Trophoblast cell (in vitro differentiated cells and primary cell): ENCODE data around the gene COL4A1.
A peak's percentile ranks its signal among the peaks of the same experiment; 100 is the strongest.

Source experiments
- DNase-seq, 2 donors: peaks; one replicate each; pipeline ENCODE4 v3.0.0-alpha.2; 2016
- H2AFZ ChIP-seq: 2 replicates; pipeline ENCODE4 v1.6.1; 2013; ENCODE audit warnings: low read length, moderate library complexity, mild to moderate bottlenecking; ENCODE audit not compliant: insufficient read depth, poor library complexity
- H2AK5ac ChIP-seq: 2 replicates; pipeline ENCODE4 v1.6.1; 2013; ENCODE audit warnings: mild to moderate bottlenecking, low read length
- H2BK120ac ChIP-seq: 2 replicates; pipeline ENCODE4 v1.6.1; 2013; ENCODE audit warnings: low read length, mild to moderate bottlenecking, moderate library complexity; ENCODE audit not compliant: insufficient read depth, poor library complexity
- H2BK12ac ChIP-seq: 2 replicates; pipeline ENCODE4 v1.6.1; 2013; ENCODE audit warnings: mild to moderate bottlenecking, low read length, moderate library complexity
- H2BK5ac ChIP-seq: 2 replicates; pipeline ENCODE4 v1.6.1; 2013; ENCODE audit warnings: low read length, low read depth, moderate library complexity, mild to moderate bottlenecking; ENCODE audit not compliant: poor library complexity
- H3K14ac ChIP-seq: 2 replicates; pipeline ENCODE4 v1.6.1; 2013; ENCODE audit warnings: mild to moderate bottlenecking, low read length
- H3K18ac ChIP-seq: 2 replicates; pipeline ENCODE4 v1.6.1; 2013; ENCODE audit warnings: mild to moderate bottlenecking, low read length
- H3K23ac ChIP-seq: 2 replicates; pipeline ENCODE4 v1.6.1; 2013; ENCODE audit warnings: low read length
- H3K27ac ChIP-seq: 2 replicates; pipeline ENCODE4 v1.5.1; 2013; ENCODE audit warnings: low read depth, mild to moderate bottlenecking, inconsistent platforms, low read length, moderate library complexity
- H3K27me3 ChIP-seq: 2 replicates; pipeline ENCODE4 v1.6.1; 2013; ENCODE audit warnings: inconsistent platforms, mild to moderate bottlenecking, low read length, moderate library complexity; ENCODE audit not compliant: insufficient read depth
- H3K36me3 ChIP-seq, 2 experiments: 1 replicate in 1 of 2; 2 replicates in 1 of 2; pipeline ENCODE4 v1.6.1; 2013; ENCODE audit warnings: low read length in 2 of 2, mild to moderate bottlenecking in 2 of 2, moderate library complexity in 1 of 2; ENCODE audit not compliant: insufficient read depth in 2 of 2, control insufficient read depth in 1 of 2
- H3K4ac ChIP-seq: 2 replicates; pipeline ENCODE4 v1.6.1; 2013; ENCODE audit warnings: low read depth, mild to moderate bottlenecking, low read length, moderate library complexity
- H3K4me1 ChIP-seq, 2 experiments: 1 replicate in 1 of 2; 2 replicates in 1 of 2; pipeline ENCODE4 v1.6.1; 2013; ENCODE audit warnings: low read length in 2 of 2, mild to moderate bottlenecking in 2 of 2, moderate library complexity in 1 of 2; ENCODE audit not compliant: insufficient read depth in 2 of 2, control insufficient read depth in 1 of 2
- H3K4me2 ChIP-seq: 2 replicates; pipeline ENCODE4 v1.6.1; 2013; ENCODE audit warnings: inconsistent platforms, mild to moderate bottlenecking, low read length, moderate library complexity
- H3K4me3 ChIP-seq: 2 replicates; pipeline ENCODE4 v1.5.1; 2013; ENCODE audit warnings: mild to moderate bottlenecking, low read depth, low read length, inconsistent platforms
- H3K79me1 ChIP-seq: one replicate; pipeline ENCODE4 v1.6.1; 2013; ENCODE audit warnings: low read length
- H3K79me2 ChIP-seq: 2 replicates; pipeline ENCODE4 v1.6.1; 2013; ENCODE audit warnings: low read length, mild to moderate bottlenecking; ENCODE audit not compliant: control insufficient read depth, insufficient read depth, poor library complexity
- H3K9ac ChIP-seq: 2 replicates; pipeline ENCODE4 v1.6.1; 2013; ENCODE audit warnings: mild to moderate bottlenecking, low read length
- H3K9me3 ChIP-seq: 2 replicates; pipeline ENCODE4 v1.6.1; 2013; ENCODE audit warnings: low read depth, mild to moderate bottlenecking, control low read depth, inconsistent platforms, low read length; ENCODE audit not compliant: insufficient read depth
- H4K12ac ChIP-seq: 2 replicates; pipeline ENCODE4 v1.6.1; 2013; ENCODE audit warnings: low read depth, mild to moderate bottlenecking, low read length, moderate library complexity
- H4K8ac ChIP-seq: 2 replicates; pipeline ENCODE4 v1.6.1; 2013; ENCODE audit warnings: low read depth, mild to moderate bottlenecking, low read length, moderate library complexity
- H4K91ac ChIP-seq: one replicate; pipeline ENCODE4 v1.6.1; 2013; ENCODE audit warnings: low read depth, mild to moderate bottlenecking, low read length, moderate library complexity
- WGBS: extraction: QIAGEN DNeasy Blood & Tissue Kit; methylation state at CpG from one replicate; pipeline ENCODE4 v1.1.7; 2013; ENCODE audit warnings: missing lambda C conversion rate; ENCODE audit not compliant: insufficient read length, insufficient coverage; ENCODE audit errors: extremely low coverage; 5-methylcytosine and 5-hydroxymethylcytosine counted together

Gene COL4A1

GRCh38 chr13:110307767-110308655 is 1.1 kb upstream of the COL4A1 start:
- Histone ChIP-seq H4K12ac (peak overlapping the region; percentile 4), H3K9me3 (no peaks in the 10 kb centered on the region), H3K79me1 (peaks cover 46% of the 10 kb centered on the region), H2BK120ac (peak overlapping the region; percentile 73), H4K8ac (peak overlapping the region; percentile 33), H3K27ac (peak overlapping the region; percentile 66), H2BK5ac (peak overlapping the region; percentile 93), H2AFZ (peak overlapping the region; percentile 74), H3K23ac (peak overlapping the region; percentile 18), H3K9ac (peak overlapping the region; percentile 93), H3K18ac (peak overlapping the region; percentile 81), H3K4me3 (peak overlapping the region; percentile 93), H3K4ac (peak overlapping the region; percentile 94), H3K27me3 (no peaks in the 10 kb centered on the region), H4K91ac (peak overlapping the region; percentile 80), H3K79me2 (peaks cover 42% of the 10 kb centered on the region), H3K4me1 (peaks cover 31 to 44% of the 10 kb centered on the region in 2 experiments), H3K4me2 (peak overlapping the region; percentile 72), H3K36me3 (peaks cover 18 to 32% of the 10 kb centered on the region in 2 experiments), H3K14ac (peak overlapping the region; percentile 84), H2AK5ac (peak overlapping the region; percentile 11), H2BK12ac (peak overlapping the region; percentile 7)
- WGBS: no CpG with 5 or more reads among the region's 64 CpGs
- DNase-seq: peak; percentile 72 to 83

DNA sequence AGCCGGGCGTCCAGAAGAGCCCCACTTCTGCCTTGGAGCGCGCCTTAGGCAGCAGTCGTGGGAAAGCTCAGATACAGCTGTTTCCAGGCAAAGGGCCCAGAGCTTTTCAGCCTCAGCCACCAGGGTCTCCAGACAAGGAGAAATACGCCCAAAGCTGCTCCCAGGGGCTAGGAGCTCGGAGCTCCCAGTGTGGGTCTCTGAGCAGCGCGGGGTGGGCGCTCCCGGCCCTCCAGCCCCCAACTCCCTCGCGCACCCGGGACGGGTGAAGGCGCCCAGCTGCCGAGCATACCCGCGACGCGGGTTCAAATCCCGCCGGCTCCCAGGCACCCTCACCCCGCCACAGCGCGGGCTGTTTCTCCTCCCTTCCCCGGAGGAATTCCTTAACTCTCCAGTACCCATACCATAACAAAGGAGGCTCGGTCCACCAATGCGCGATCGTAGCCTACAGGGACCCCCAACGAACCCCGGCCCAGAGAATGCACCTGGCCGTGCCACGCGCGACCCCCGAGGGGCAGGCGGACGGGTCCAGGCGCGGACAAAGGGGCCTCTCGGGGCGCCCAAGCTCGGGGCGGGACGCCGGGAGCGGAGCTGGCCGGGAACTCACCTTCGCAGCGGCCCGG is 507 bp downstream of the COL4A1 start:
- H3K27ac ChIP-seq: peak overlapping the region; percentile 66
- peak overlapping the region; percentile 14 for H2AFZ ChIP-seq
- peak overlapping the region; percentile 60 for H2BK120ac ChIP-seq
- H3K14ac ChIP-seq: peak overlapping the region; percentile 89
- H2AK5ac ChIP-seq: peak overlapping the region; percentile 63
- peak overlapping the region; percentile 47 for H2BK12ac ChIP-seq
- no peak for DNase-seq
- H3K23ac ChIP-seq: no peak overlapping the region
- peak overlapping the region; percentile 93 for H3K4me3 ChIP-seq
- peak overlapping the region; percentile 78 for H4K91ac ChIP-seq
- peak overlapping the region; percentile 84 for H3K4ac ChIP-seq
- H3K79me1 ChIP-seq: peaks cover 42% of the 10 kb centered on the region
- H3K36me3 ChIP-seq: peaks cover 17 to 33% of the 10 kb centered on the region in 2 experiments
- H3K9me3 ChIP-seq: no peaks in the 10 kb centered on the region
- peak overlapping the region; percentile 49 for H4K12ac ChIP-seq
- peaks cover 40% of the 10 kb centered on the region for H3K79me2 ChIP-seq
- WGBS: no CpG with 5 or more reads among the region's 53 CpGs
- H3K9ac ChIP-seq: peak overlapping the region; percentile 94
- H3K27me3 ChIP-seq: no peaks in the 10 kb centered on the region
- peaks cover 34 to 42% of the 10 kb centered on the region in 2 experiments for H3K4me1 ChIP-seq
- peak overlapping the region; percentile 81 for H3K18ac ChIP-seq
- H2BK5ac ChIP-seq: peak overlapping the region; percentile 93
- H4K8ac ChIP-seq: peak overlapping the region; percentile 64
- H3K4me2 ChIP-seq: peak overlapping the region; percentile 72

- no CpG with 5 or more reads among the region's 6 CpGs for WGBS
- H3K4me1 ChIP-seq: peaks cover 29 to 42% of the 10 kb centered on the region in 2 experiments
- no peak overlapping the region for H2AFZ ChIP-seq
- H3K14ac ChIP-seq: peak overlapping the region; percentile 89
- H4K91ac ChIP-seq: no peak overlapping the region
- H3K27ac ChIP-seq: no peak overlapping the region
- H4K12ac ChIP-seq: no peak overlapping the region
- H3K4ac ChIP-seq: no peak overlapping the region
- DNase-seq: no peak
- H2BK5ac ChIP-seq: no peak overlapping the region
- no peak overlapping the region for H2BK12ac ChIP-seq
- H3K23ac ChIP-seq: no peak overlapping the region
- H2BK120ac ChIP-seq: no peak overlapping the region
- peaks cover 35% of the 10 kb centered on the region for H3K79me2 ChIP-seq
- no peak overlapping the region for H2AK5ac ChIP-seq
- H3K9me3 ChIP-seq: no peaks in the 10 kb centered on the region
- peak overlapping the region; percentile 94 for H3K9ac ChIP-seq
- peaks cover 37% of the 10 kb centered on the region for H3K79me1 ChIP-seq
- no peak overlapping the region for H4K8ac ChIP-seq
- no peaks in the 10 kb centered on the region for H3K27me3 ChIP-seq
- peaks cover 12 to 31% of the 10 kb centered on the region in 2 experiments for H3K36me3 ChIP-seq
- H3K4me2 ChIP-seq: peak overlapping the region; percentile 72
- H3K4me3 ChIP-seq: peak overlapping the region; percentile 93
- no peak overlapping the region for H3K18ac ChIP-seq
Observed at GRCh38 chr13:110305949-110306339, 1.0 kb downstream of the COL4A1 start.

DNA sequence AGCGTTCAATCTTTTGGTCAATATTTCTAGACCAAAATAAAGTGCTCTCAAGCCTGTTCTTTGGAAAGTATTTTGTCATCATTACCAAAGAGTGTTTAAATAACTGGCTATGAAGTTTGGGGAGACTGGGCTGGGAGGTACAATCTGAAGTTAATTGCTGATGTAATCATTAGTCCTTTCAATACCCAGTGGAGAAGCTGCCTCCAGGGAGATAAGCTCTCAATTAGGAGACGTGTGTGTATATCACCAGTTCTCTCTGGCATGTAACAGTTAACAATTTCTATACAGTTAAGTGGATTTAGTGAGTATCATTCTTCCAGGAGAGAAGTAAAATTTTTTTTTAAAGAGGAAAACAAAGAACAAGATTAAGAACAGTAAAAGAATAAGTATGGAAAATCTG is 1.4 kb downstream of the COL4A1 start:
- Histone ChIP-seq H3K36me3 (peaks cover 10 to 28% of the 10 kb centered on the region in 2 experiments), H3K14ac (no peak overlapping the region), H3K9ac (no peak overlapping the region), H4K12ac (no peak overlapping the region), H4K8ac (no peak overlapping the region), H3K18ac (no peak overlapping the region), H3K27me3 (no peaks in the 10 kb centered on the region), H3K27ac (no peak overlapping the region), H3K4me2 (peak overlapping the region; percentile 72), H3K79me1 (peaks cover 33% of the 10 kb centered on the region), H3K23ac (no peak overlapping the region), H2AK5ac (no peak overlapping the region), H3K9me3 (no peaks in the 10 kb centered on the region), H3K79me2 (peaks cover 33% of the 10 kb centered on the region), H3K4me1 (peaks cover 25 to 38% of the 10 kb centered on the region in 2 experiments), H3K4ac (no peak overlapping the region), H3K4me3 (no peak overlapping the region), H2BK120ac (no peak overlapping the region), H2AFZ (no peak overlapping the region), H2BK12ac (no peak overlapping the region), H2BK5ac (no peak overlapping the region), H4K91ac (no peak overlapping the region)
- DNase-seq: no peak
- no CpG with 5 or more reads among the region's 2 CpGs for WGBS
